Smooth muscle cell (in vitro differentiated cells): ENCODE measurements around the gene CRHR1. TPM values are rescaled to one million over a fixed set of nuclear protein-coding genes. Genes with fewer than 3 reads are reported as not detected.

Experiments
- DNase-seq: peaks from one replicate; lab custom pipeline; 2025; ENCODE audit not compliant: unreplicated experiment; lab: John Stamatoyannopoulos, UW
- H2AFZ ChIP-seq: fragments of 200-600 bp; sonication (generic); 2 replicates; pipeline ENCODE4 v1.6.0; 2016; ENCODE audit warnings: antibody characterized with exemption, low read depth, mild to moderate bottlenecking
- H3F3A ChIP-seq: fragments of 200-600 bp; sonication (generic); 2 replicates; pipeline ENCODE4 v1.6.0; 2017; ENCODE audit warnings: antibody characterized with exemption, low read depth
- H3K27ac ChIP-seq: fragments of 200-600 bp; sonication (generic); 2 replicates; pipeline ENCODE4 v1.5.1; 2016; ENCODE audit warnings: low read depth, mild to moderate bottlenecking
- H3K27me3 ChIP-seq: fragments of 200-600 bp; sonication (generic); 2 replicates; pipeline ENCODE4 v1.6.1; 2016; ENCODE audit warnings: low read depth, mild to moderate bottlenecking
- H3K36me3 ChIP-seq: fragments of 200-600 bp; sonication (generic); 2 replicates; pipeline ENCODE4 v1.5.1; 2016; ENCODE audit warnings: low read depth
- H3K4me1 ChIP-seq: fragments of 200-600 bp; sonication (generic); 2 replicates; pipeline ENCODE4 v1.5.1; 2016; ENCODE audit warnings: low read depth
- H3K4me2 ChIP-seq: fragments of 200-600 bp; sonication (generic); 2 replicates; pipeline ENCODE4 v1.6.0; 2016; ENCODE audit warnings: mild to moderate bottlenecking
- H3K4me3 ChIP-seq: fragments of 200-600 bp; sonication (generic); 2 replicates; pipeline ENCODE4 v1.5.1; 2016; ENCODE audit warnings: mild to moderate bottlenecking
- H3K79me2 ChIP-seq: fragments of 200-600 bp; sonication (generic); 2 replicates; pipeline ENCODE4 v1.6.0; 2016; ENCODE audit warnings: low read depth, mild to moderate bottlenecking
- H3K9ac ChIP-seq: fragments of 200-600 bp; sonication (generic); 2 replicates; pipeline ENCODE4 v1.6.0; 2016; ENCODE audit warnings: low read depth
- H3K9me3 ChIP-seq: fragments of 200-600 bp; sonication (generic); replicated peaks from 2 replicates; pipeline ENCODE4 v1.5.1; 2016; ENCODE audit warnings: low read depth
- H4K20me1 ChIP-seq: fragments of 200-600 bp; sonication (generic); 2 replicates; pipeline ENCODE4 v1.6.0; 2016; ENCODE audit warnings: low read depth
- WGBS: methylation state at CpG from one replicate; pipeline ENCODE4 v1.1.7; 2016; ENCODE audit warnings: low lambda C conversion rate; 5-methylcytosine and 5-hydroxymethylcytosine counted together
- polyA plus RNA-seq: library from polyadenylated mRNA; unstranded; fragments of >200 nt; fragmentation: Nextera tagmentation; extraction: Ambion mirVana; gene quantifications from 2 replicates; pipeline ENCODE4 v1.2.1, GENCODE V29; 2016
- total RNA-seq: library from RNA; depleted of rRNA; stranded (reverse); fragments of >200 nt; gene quantifications from 2 replicates; pipeline ENCODE4 v1.2.3, GENCODE V29; 2014
- TF ChIP-seq, protein P1 (sequence below): fragments of 200-600 bp; sonication (generic); IDR thresholded peaks from 2 replicates; pipeline ENCODE4 v1.5.1; 2017; ENCODE audit warnings: borderline replicate concordance, mild to moderate bottlenecking, antibody characterized with exemption; ENCODE audit not compliant: insufficient read depth, poor library complexity, severe bottlenecking

The CRHR1 gene
- total and polyA plus RNA-seq, 2 experiments from 2014 or later: 0.09 TPM; not detected in 1

DNA sequence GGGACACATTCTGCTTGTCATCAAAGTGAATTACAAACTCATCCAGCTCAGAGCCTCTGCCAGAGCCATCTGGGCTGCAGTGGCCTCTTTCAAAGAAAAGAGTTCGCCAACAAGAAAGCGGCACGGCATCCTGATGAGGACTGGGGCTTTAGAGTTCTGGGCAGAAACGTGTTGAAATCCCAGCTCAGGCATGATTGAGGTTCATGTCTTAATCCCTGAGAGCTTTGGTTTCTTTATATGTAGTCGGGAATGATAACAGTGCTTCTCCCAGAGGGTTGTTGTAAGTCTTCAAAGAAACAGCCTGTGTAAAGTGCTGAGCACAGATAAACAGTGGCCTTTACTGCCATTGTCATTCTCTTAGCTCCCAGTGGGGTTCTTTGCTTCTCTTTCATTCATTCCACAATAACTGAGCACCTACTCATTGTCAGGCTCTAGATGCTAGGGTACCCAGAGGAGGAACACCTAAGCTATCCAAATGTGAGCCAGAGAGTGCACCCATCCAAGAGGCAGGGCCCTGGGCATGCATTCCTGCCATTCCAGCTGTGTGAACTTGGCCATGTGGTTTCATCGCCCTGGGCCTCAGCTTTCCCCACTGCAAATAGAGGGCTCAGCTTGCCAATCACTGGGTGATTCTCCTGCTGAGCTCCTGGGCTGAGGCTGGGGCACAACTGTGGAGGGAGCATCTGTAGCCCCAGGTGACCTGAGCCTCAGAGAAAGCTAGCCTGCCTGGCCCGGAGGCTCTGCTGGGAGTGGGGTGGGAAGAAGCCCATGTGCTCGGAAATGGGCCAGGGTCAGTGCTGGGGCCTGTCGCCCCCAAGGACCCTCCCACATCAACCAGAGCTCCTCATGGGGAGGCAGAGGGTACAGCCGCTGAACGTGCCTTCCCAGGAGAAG is 38.3 kb upstream of the CRHR1 start:
- TF ChIP-seq, protein P1, sequence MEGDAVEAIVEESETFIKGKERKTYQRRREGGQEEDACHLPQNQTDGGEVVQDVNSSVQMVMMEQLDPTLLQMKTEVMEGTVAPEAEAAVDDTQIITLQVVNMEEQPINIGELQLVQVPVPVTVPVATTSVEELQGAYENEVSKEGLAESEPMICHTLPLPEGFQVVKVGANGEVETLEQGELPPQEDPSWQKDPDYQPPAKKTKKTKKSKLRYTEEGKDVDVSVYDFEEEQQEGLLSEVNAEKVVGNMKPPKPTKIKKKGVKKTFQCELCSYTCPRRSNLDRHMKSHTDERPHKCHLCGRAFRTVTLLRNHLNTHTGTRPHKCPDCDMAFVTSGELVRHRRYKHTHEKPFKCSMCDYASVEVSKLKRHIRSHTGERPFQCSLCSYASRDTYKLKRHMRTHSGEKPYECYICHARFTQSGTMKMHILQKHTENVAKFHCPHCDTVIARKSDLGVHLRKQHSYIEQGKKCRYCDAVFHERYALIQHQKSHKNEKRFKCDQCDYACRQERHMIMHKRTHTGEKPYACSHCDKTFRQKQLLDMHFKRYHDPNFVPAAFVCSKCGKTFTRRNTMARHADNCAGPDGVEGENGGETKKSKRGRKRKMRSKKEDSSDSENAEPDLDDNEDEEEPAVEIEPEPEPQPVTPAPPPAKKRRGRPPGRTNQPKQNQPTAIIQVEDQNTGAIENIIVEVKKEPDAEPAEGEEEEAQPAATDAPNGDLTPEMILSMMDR: no peak
- H4K20me1 ChIP-seq: peaks cover 6% of the 10 kb centered on the region
- H3K4me3 ChIP-seq: no peak overlapping the region
- no peak overlapping the region for H3K9ac ChIP-seq
- peak overlapping the region; percentile 14 for H3K4me2 ChIP-seq
- H3K4me1 ChIP-seq: peaks cover 3% of the 10 kb centered on the region
- peaks cover 6% of the 10 kb centered on the region for H3F3A ChIP-seq
- H3K79me2 ChIP-seq: no peaks in the 10 kb centered on the region
- WGBS: 50% methylated on average over 11 of the region's 11 CpGs
- DNase-seq: no peak
- H3K27me3 ChIP-seq: peaks cover 39% of the 10 kb centered on the region
- no peaks in the 10 kb centered on the region for H3K36me3 ChIP-seq
- no peaks in the 10 kb centered on the region for H3K9me3 ChIP-seq
- H2AFZ ChIP-seq: no peak overlapping the region
- no peak overlapping the region for H3K27ac ChIP-seq

DNA sequence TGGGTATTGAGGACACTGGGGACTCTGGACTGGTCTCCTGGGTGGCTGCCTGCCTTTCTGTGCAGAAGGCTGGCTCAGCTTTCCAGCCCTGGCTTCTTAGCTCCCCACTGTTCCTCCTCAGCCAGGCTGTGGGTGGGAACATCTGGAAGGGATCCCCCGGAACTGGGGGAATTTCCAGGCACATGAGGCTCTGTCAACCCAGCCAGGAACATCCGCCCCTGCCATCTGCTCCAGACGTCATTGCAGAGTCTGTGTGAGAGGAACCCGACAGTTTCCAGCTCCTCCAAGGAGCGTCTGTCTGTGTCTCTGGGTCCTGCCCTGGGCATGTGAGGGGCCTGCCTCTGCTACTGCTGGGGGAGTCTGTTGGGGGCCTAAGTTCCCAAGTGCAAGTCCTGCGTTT is 36.2 kb upstream of the CRHR1 start:
- peaks cover 6% of the 10 kb centered on the region for H4K20me1 ChIP-seq
- no peaks in the 10 kb centered on the region for H3K36me3 ChIP-seq
- DNase-seq: no peak
- no peak overlapping the region for H3K9ac ChIP-seq
- no peak overlapping the region for H3K4me3 ChIP-seq
- 46% methylated on average over 6 of the region's 6 CpGs for WGBS
- peaks cover 42% of the 10 kb centered on the region for H3K27me3 ChIP-seq
- no peaks in the 10 kb centered on the region for H3K9me3 ChIP-seq
- no peak overlapping the region for H2AFZ ChIP-seq
- no peak overlapping the region for H3K4me2 ChIP-seq
- peaks cover 6% of the 10 kb centered on the region for H3F3A ChIP-seq
- TF ChIP-seq, protein P1: no peak
- peaks cover 3% of the 10 kb centered on the region for H3K4me1 ChIP-seq
- H3K79me2 ChIP-seq: no peaks in the 10 kb centered on the region
- no peak overlapping the region for H3K27ac ChIP-seq

DNA sequence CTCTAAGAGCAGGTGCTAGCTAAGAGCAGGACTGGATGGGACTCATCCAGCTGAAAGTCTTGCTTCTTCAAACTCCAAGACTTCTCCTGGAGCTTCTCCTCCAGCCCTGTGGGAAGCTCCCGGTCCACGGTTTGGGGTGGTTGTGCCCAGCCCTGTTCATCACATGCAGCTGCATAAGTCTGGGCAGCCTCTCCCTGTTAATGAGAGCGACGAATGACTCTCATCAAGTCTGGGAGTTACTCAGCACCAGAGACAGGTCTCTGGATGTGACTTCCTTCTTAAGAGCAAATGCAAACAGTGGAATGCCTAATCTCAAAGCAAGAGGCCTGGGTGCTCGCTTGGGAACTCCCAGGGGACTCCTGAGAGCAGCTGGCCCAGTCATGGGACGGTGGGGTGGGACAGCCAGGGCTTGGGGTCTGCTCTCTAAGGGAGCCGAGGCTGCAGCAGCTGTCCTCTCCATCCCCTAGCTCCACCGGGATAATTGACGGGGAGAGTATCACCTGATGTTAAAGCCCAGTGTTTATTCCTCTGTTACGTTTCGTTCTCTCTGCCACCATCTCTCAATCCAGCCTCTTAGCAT is 35.3 kb upstream of the CRHR1 start:
- Histone ChIP-seq H4K20me1 (peaks cover 6% of the 10 kb centered on the region), H3F3A (peaks cover 6% of the 10 kb centered on the region), H3K27ac (no peak overlapping the region), H2AFZ (no peak overlapping the region), H3K9ac (no peak overlapping the region), H3K4me2 (no peak overlapping the region), H3K4me1 (peaks cover 3% of the 10 kb centered on the region), H3K27me3 (peaks cover 36% of the 10 kb centered on the region), H3K4me3 (no peak overlapping the region), H3K36me3 (no peaks in the 10 kb centered on the region), H3K79me2 (no peaks in the 10 kb centered on the region), H3K9me3 (no peaks in the 10 kb centered on the region)
- 68% methylated on average over 11 of the region's 11 CpGs for WGBS
- TF ChIP-seq, protein P1: no peak
- DNase-seq: no peak
